SK-N-SH (cell line): ENCODE data around the gene RIMKLA. TPM values are rescaled to one million over a fixed set of nuclear protein-coding genes. Genes with fewer than 3 reads are reported as not detected.
A peak's percentile ranks its signal among the peaks of the same experiment; 100 is the strongest.

ENCODE experiments used
- CTCF ChIA-PET: fragments of 300-600, 350-600 bp; formaldehyde crosslinking; extraction: SDS; loops from one replicate; lab custom pipeline; 2021; lab: Yijun Ruan, JAX
- POLR2A ChIA-PET: fragments of 350-600 bp; sonication (Branson Sonifier 250); formaldehyde crosslinking; extraction: SDS; loops from one replicate; lab custom pipeline; 2020; ENCODE audit warnings: antibody characterized with exemption, inconsistent platforms; lab: Yijun Ruan, JAX
- DNase-seq: peaks from one replicate; pipeline ENCODE4 v3.0.0; 2012
- H2AFZ ChIP-seq: fragments of 200-600 bp; sonication (generic); 2 replicates; pipeline ENCODE4 v1.8.1; 2016; ENCODE audit warnings: antibody characterized with exemption, mild to moderate bottlenecking, low read depth
- H3F3A ChIP-seq: fragments of 200-600 bp; sonication (generic); replicated peaks from 2 replicates; pipeline ENCODE3; 2016; ENCODE audit warnings: antibody characterized with exemption, mild to moderate bottlenecking; ENCODE audit not compliant: insufficient read depth
- H3K27ac ChIP-seq, 2 experiments: fragments of 200-500 bp in 1 of 2; fragments of 200-600 bp in 1 of 2; sonication (Bioruptor generic) in 1 of 2; sonication (generic), shearing (Covaris generic) in 1 of 2; 2 replicates each; pipeline versions ENCODE4 v1.5.1 to v1.6.1; 2014 to 2016; ENCODE audit warnings: low read depth in 2 of 2, inconsistent platforms in 1 of 2, low read length in 1 of 2, mild to moderate bottlenecking in 1 of 2, mixed read lengths in 1 of 2
- H3K27me3 ChIP-seq: fragments of 200-600 bp; sonication (generic), shearing (Covaris generic); 2 replicates; pipeline ENCODE4 v1.6.1; 2016; ENCODE audit warnings: mixed run types; ENCODE audit not compliant: insufficient read depth
- H3K36me3 ChIP-seq, 2 experiments: fragments of 200-500 bp in 1 of 2; fragments of 200-600 bp in 1 of 2; sonication (Bioruptor generic) in 1 of 2; sonication (generic) in 1 of 2; replicated peaks in 1 of 2; 2 replicates each; pipeline versions ENCODE3 to v1.5.1; 2014 to 2016; ENCODE audit warnings: low read length in 1 of 2, mild to moderate bottlenecking in 1 of 2; ENCODE audit not compliant: insufficient read depth in 2 of 2, control insufficient read depth in 1 of 2
- H3K4me1 ChIP-seq, 2 experiments: fragments of 200-500 bp in 1 of 2; fragments of 200-600 bp in 1 of 2; sonication (Bioruptor generic) in 1 of 2; sonication (generic), shearing (Covaris generic) in 1 of 2; 2 replicates each; pipeline versions ENCODE4 v1.5.1 to v1.6.1; 2014 to 2016; ENCODE audit warnings: low read depth in 1 of 2, low read length in 1 of 2, mixed run types in 1 of 2; ENCODE audit not compliant: insufficient read depth in 2 of 2, control insufficient read depth in 1 of 2
- H3K4me2 ChIP-seq: fragments of 200-600 bp; sonication (generic), shearing (Covaris generic); 2 replicates; pipeline ENCODE4 v1.6.1; 2017; ENCODE audit warnings: mixed run types
- H3K4me3 ChIP-seq, 2 experiments: fragments of 200-500 bp in 1 of 2; fragments of 200-600 bp in 1 of 2; sonication (Bioruptor generic) in 1 of 2; sonication (generic), shearing (Covaris generic) in 1 of 2; 2 replicates each; pipeline versions ENCODE4 v1.5.1 to v1.8.1; 2014 to 2016; ENCODE audit warnings: low read depth in 2 of 2, inconsistent platforms in 1 of 2, low read length in 1 of 2, mild to moderate bottlenecking in 1 of 2, mixed read lengths in 1 of 2, moderate library complexity in 1 of 2
- H3K79me2 ChIP-seq: fragments of 200-600 bp; sonication (generic); 2 replicates; pipeline ENCODE4 v1.8.1; 2017; ENCODE audit warnings: mild to moderate bottlenecking; ENCODE audit not compliant: insufficient read depth
- H3K9ac ChIP-seq: fragments of 200-600 bp; sonication (generic); 2 replicates; pipeline ENCODE4 v1.6.1; 2017; ENCODE audit warnings: mixed run types
- H3K9me2 ChIP-seq: fragments of 200-600 bp; sonication (generic); 2 replicates; pipeline ENCODE4 v1.6.1; 2017; ENCODE audit warnings: mixed run types
- H3K9me3 ChIP-seq: fragments of 200-600 bp; sonication (generic); 2 replicates; pipeline ENCODE4 v1.6.1; 2017; ENCODE audit warnings: mixed run types, mild to moderate bottlenecking, moderate library complexity
- H4K20me1 ChIP-seq: fragments of 200-600 bp; sonication (generic); 2 replicates; pipeline ENCODE4 v1.6.1; 2017; ENCODE audit warnings: mild to moderate bottlenecking, mixed run types; ENCODE audit not compliant: insufficient read depth
- CHD2 ChIP-seq: fragments of 150-350 bp; IDR thresholded peaks from 2 replicates; pipeline ENCODE4 v1.6.1; 2018; ENCODE audit warnings: low read length; ENCODE audit not compliant: partially characterized antibody
- ELF1 ChIP-seq: IDR thresholded peaks from 2 replicates; pipeline ENCODE4 v1.4.0; 2012
- EP300 ChIP-seq, 2 experiments: IDR thresholded peaks; 2 replicates each; pipeline versions ENCODE4 v1.4.0 to v1.6.1; 2012; ENCODE audit warnings: borderline replicate concordance in 1 of 2, low read depth in 1 of 2, low read length in 1 of 2
- EZH2phosphoT487 ChIP-seq: fragments of 200-600 bp; sonication (generic); IDR thresholded peaks from 2 replicates; pipeline ENCODE4 v1.6.1; 2017; ENCODE audit warnings: low read depth, mixed run types, mild to moderate bottlenecking, antibody characterized with exemption, moderate library complexity, borderline replicate concordance
- FOSL2 ChIP-seq: IDR thresholded peaks from 2 replicates; pipeline ENCODE4 v1.4.0; 2012; ENCODE audit warnings: low read depth, mild to moderate bottlenecking, moderate library complexity, borderline replicate concordance
- FOXJ3 ChIP-seq: sonication (generic); formaldehyde crosslinking; IDR thresholded peaks from 2 replicates; pipeline ENCODE4 v1.5.1; 2020; ENCODE audit warnings: mild to moderate bottlenecking, missing genetic modification reagents
- MEF2A ChIP-seq: IDR thresholded peaks from 2 replicates; pipeline ENCODE4 v1.4.0; 2012; ENCODE audit warnings: low read depth, borderline replicate concordance
- MXI1 ChIP-seq: IDR thresholded peaks from 2 replicates; pipeline ENCODE4 v1.6.1; 2012; ENCODE audit warnings: mild to moderate bottlenecking, low read depth, low read length, improper control_type of control experiment
- NFIC ChIP-seq: IDR thresholded peaks from 2 replicates; pipeline ENCODE4 v1.4.0; 2012; ENCODE audit warnings: borderline replicate concordance
- NRF1 ChIP-seq: IDR thresholded peaks from 2 replicates; pipeline ENCODE4 v1.6.1; 2012; ENCODE audit warnings: low read depth, mild to moderate bottlenecking, low read length
- POLR2AphosphoS5 ChIP-seq: IDR thresholded peaks from 2 replicates; pipeline ENCODE4 v1.6.1; 2012; ENCODE audit warnings: low read depth, low read length
- SIN3A ChIP-seq: IDR thresholded peaks from 2 replicates; pipeline ENCODE4 v1.6.1; 2012; ENCODE audit warnings: low read depth, mild to moderate bottlenecking, low read length, moderate library complexity, borderline replicate concordance
- SMC3 ChIP-seq: IDR thresholded peaks from 2 replicates; pipeline ENCODE4 v1.6.1; 2012; ENCODE audit warnings: low read depth, low read length, improper control_type of control experiment
- TAF1 ChIP-seq: IDR thresholded peaks from 2 replicates; pipeline ENCODE4 v1.6.1; 2012; ENCODE audit warnings: low read depth, mild to moderate bottlenecking, low read length, moderate library complexity, borderline replicate concordance
- TCF12 ChIP-seq: IDR thresholded peaks from 2 replicates; pipeline ENCODE4 v1.4.0; 2012
- TEAD4 ChIP-seq: IDR thresholded peaks from 2 replicates; pipeline ENCODE4 v1.4.0; 2012; ENCODE audit warnings: mild to moderate bottlenecking, borderline replicate concordance; ENCODE audit not compliant: insufficient read depth
- YY1 ChIP-seq: IDR thresholded peaks from 2 replicates; pipeline ENCODE4 v1.4.0; 2012; ENCODE audit warnings: low read depth, mild to moderate bottlenecking
- WGBS: methylation state at CpG from one replicate; pipeline ENCODE4 v1.1.6; 2017; ENCODE audit warnings: low lambda C conversion rate; 5-methylcytosine and 5-hydroxymethylcytosine counted together
- polyA plus RNA-seq, 3 experiments: library from polyadenylated mRNA; depleted of rRNA; stranded (reverse); fragments of >200 nt; gene quantifications; 2 replicates each; pipeline ENCODE4 v1.2.3, GENCODE V29; 2012
- TF ChIP-seq, protein P1 (sequence below): IDR thresholded peaks from 2 replicates; pipeline ENCODE4 v1.6.1; 2012; ENCODE audit warnings: mild to moderate bottlenecking, low read depth, low read length, moderate library complexity
- TF ChIP-seq, protein P2 (sequence below): IDR thresholded peaks from 2 replicates; pipeline ENCODE4 v1.4.0; 2012; ENCODE audit warnings: low read depth
- TF ChIP-seq, protein P3 (sequence below): IDR thresholded peaks from 2 replicates; pipeline ENCODE4 v1.4.0; 2012; ENCODE audit warnings: low read depth, borderline replicate concordance
- TF ChIP-seq, protein P4 (sequence below): fragments of 150-350 bp; IDR thresholded peaks from 2 replicates; pipeline ENCODE4 v1.6.1; 2017; ENCODE audit warnings: antibody characterized with exemption, low read length, low read depth, borderline replicate concordance

RIMKLA gene
- polyA plus RNA-seq, 1 of the 3 experiments (the other 2 are of a cell fraction), result 0.08 TPM

DNA sequence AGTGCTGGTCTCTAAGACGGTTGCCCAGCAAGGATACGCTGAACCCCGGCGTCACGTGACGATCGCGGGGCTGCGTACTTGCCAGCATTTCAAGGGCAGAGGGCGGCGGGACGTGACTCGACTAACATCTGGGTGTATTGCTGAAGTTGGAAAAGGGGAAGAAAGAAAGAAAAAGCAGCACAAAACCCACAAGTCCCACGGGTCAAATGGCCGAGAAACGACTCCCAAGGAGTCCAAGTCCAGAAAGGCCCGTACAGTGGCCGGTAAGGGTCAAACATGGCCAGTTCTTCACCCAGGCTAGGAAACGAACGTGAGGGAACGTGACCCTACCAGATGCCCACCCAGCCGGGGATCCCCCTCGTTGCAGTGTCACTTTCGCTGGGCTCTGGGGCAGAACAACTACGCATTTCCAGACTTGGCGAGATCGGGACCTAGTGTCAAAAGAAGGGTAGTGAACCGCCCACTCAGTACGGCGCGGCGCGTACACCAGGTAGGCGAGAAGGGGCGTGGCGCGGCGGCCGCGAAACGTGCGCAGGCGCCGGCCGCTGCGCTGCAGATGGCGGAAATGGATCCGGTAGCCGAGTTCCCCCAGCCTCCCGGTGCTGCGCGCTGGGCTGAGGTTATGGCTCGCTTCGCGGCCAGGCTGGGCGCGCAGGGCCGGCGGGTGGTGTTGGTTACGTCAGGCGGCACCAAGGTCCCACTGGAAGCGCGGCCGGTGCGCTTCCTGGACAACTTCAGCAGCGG, 75.6 kb downstream of the RIMKLA start, which contains the start of the genes PPCS and ZMYND12:
TSS of gene PPCS (plus strand) at position 534 of the 744 bp plus-strand sequence. CDS start at position 557, 23 bp downstream.
TSS of gene ZMYND12 (minus strand) at position 13 of the 744 bp plus-strand sequence. CDS start 25 bp downstream, outside the sequence.
- Histone ChIP-seq H3K27me3 (no peaks in the 10 kb centered on the region), H2AFZ (peak within 1 kb of the TSS; percentile 99), H3K36me3 (peaks cover 27 to 30% of the 10 kb centered on the region in 2 experiments), H3K4me2 (peak within 1 kb of the TSS; percentile 96), H3F3A (peaks cover 18% of the 10 kb centered on the region), H4K20me1 (no peaks in the 10 kb centered on the region), H3K9me2 (no peaks in the 10 kb centered on the region), H3K9ac (peak within 1 kb of the TSS; percentile 95), H3K4me1 (peaks cover 6 to 14% of the 10 kb centered on the region in 2 experiments; a peak in 2 of 4 replicates), H3K9me3 (no peaks in the 10 kb centered on the region), H3K79me2 (peaks cover 14% of the 10 kb centered on the region; the same call in 1 of the 2 replicates), H3K4me3 (peak within 1 kb of the TSS; percentile 77 to 89), H3K27ac (peak within 1 kb of the TSS; percentile 61 to 96)
- under 1% methylated on average over 18 of the region's 66 CpGs for WGBS
- TF ChIP-seq POLR2AphosphoS5 (peak; percentile 84), ELF1 (no peak), EP300 (IDR thresholded peaks at IDR 0.05; ENCODE audit: borderline replicate concordance in 1 of 2, low read depth in 1 of 2, low read length in 1 of 2) (peak in 1 of 2 experiments; percentile 12; a peak in 1 of 4 replicates), NRF1 (peak; percentile 92), SIN3A (no peak), TCF12 (no peak), SMC3 (no peak), YY1 (peak; percentile 77), TEAD4 (peak; percentile 22; the same call in 1 of the 2 replicates), CHD2 (peak; percentile 9), EZH2phosphoT487 (no peak), FOXJ3 (CRISPR knock-in tag) (peak; percentile 56; the same call in 1 of the 2 replicates), MEF2A (no peak), TAF1 (peak; percentile 74), FOSL2 (no peak), MXI1 (peak; percentile 77; the same call in 1 of the 2 replicates), NFIC (no peak)
- TF ChIP-seq, protein P1, sequence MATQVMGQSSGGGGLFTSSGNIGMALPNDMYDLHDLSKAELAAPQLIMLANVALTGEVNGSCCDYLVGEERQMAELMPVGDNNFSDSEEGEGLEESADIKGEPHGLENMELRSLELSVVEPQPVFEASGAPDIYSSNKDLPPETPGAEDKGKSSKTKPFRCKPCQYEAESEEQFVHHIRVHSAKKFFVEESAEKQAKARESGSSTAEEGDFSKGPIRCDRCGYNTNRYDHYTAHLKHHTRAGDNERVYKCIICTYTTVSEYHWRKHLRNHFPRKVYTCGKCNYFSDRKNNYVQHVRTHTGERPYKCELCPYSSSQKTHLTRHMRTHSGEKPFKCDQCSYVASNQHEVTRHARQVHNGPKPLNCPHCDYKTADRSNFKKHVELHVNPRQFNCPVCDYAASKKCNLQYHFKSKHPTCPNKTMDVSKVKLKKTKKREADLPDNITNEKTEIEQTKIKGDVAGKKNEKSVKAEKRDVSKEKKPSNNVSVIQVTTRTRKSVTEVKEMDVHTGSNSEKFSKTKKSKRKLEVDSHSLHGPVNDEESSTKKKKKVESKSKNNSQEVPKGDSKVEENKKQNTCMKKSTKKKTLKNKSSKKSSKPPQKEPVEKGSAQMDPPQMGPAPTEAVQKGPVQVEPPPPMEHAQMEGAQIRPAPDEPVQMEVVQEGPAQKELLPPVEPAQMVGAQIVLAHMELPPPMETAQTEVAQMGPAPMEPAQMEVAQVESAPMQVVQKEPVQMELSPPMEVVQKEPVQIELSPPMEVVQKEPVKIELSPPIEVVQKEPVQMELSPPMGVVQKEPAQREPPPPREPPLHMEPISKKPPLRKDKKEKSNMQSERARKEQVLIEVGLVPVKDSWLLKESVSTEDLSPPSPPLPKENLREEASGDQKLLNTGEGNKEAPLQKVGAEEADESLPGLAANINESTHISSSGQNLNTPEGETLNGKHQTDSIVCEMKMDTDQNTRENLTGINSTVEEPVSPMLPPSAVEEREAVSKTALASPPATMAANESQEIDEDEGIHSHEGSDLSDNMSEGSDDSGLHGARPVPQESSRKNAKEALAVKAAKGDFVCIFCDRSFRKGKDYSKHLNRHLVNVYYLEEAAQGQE, result no peak
- TF ChIP-seq, protein P2, sequence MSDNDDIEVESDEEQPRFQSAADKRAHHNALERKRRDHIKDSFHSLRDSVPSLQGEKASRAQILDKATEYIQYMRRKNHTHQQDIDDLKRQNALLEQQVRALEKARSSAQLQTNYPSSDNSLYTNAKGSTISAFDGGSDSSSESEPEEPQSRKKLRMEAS, result peak; percentile 14
- TF ChIP-seq, protein P3, sequence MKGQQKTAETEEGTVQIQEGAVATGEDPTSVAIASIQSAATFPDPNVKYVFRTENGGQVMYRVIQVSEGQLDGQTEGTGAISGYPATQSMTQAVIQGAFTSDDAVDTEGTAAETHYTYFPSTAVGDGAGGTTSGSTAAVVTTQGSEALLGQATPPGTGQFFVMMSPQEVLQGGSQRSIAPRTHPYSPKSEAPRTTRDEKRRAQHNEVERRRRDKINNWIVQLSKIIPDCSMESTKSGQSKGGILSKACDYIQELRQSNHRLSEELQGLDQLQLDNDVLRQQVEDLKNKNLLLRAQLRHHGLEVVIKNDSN, result peak; percentile 96
- TF ChIP-seq, protein P4, sequence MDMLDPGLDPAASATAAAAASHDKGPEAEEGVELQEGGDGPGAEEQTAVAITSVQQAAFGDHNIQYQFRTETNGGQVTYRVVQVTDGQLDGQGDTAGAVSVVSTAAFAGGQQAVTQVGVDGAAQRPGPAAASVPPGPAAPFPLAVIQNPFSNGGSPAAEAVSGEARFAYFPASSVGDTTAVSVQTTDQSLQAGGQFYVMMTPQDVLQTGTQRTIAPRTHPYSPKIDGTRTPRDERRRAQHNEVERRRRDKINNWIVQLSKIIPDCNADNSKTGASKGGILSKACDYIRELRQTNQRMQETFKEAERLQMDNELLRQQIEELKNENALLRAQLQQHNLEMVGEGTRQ, result peak; percentile 67
- CTCF ChIA-PET, result no interaction called here
- POLR2A ChIA-PET, result no interaction called here
- DNase-seq, result peak; percentile 91
